B cell (primary cell): ENCODE measurements around the gene PLSCR4. TPM values are rescaled to one million over a fixed set of nuclear protein-coding genes. Genes with fewer than 3 reads are reported as not detected.

Source experiments
- ATAC-seq: fragments of 200-7000 bp; cut with Tn5 transposase; one replicate; pipeline ENCODE4 v1.10.0; 2021; ENCODE audit warnings: low read depth, mild to moderate bottlenecking, moderate number of reproducible peaks, moderate library complexity
- CTCF ChIA-PET: fragments of 350-600 bp; sonication (Branson Sonifier 250); formaldehyde crosslinking; loops from one replicate; lab custom pipeline; 2021; ENCODE audit warnings: antibody characterized with exemption, inconsistent platforms; lab: Charles Lee
- POLR2A ChIA-PET: fragments of 350-600 bp; sonication (Branson Sonifier 250); formaldehyde crosslinking; loops from one replicate; lab custom pipeline; 2021; ENCODE audit warnings: antibody characterized with exemption; lab: Charles Lee
- DNase-seq: peaks from one replicate; pipeline ENCODE4 v3.0.0; 2013
- H2AFZ ChIP-seq: 2 replicates; pipeline ENCODE4 v1.6.1; 2012; ENCODE audit warnings: mild to moderate bottlenecking, low read depth, low read length; ENCODE audit not compliant: insufficient read depth, poor library complexity, severe bottlenecking
- H3K27ac ChIP-seq, 2 donors: 1 replicate in 1 of 2; 2 replicates in 1 of 2; pipeline ENCODE4 v1.5.1; 2012 to 2013; ENCODE audit warnings: low read length in 2 of 2, mild to moderate bottlenecking in 2 of 2, moderate library complexity in 1 of 2
- H3K27me3 ChIP-seq, 4 experiments: fragments of 200-600 bp in 1 of 4; sonication (generic) in 1 of 4; replicated peaks in 1 of 4; 1 replicate in 2 of 4; 2 replicates in 2 of 4; pipeline versions ENCODE4 v1.6.1 to v1.7.0; 2013 to 2016; ENCODE audit warnings: low read length in 3 of 4, mild to moderate bottlenecking in 2 of 4, mixed read lengths in 1 of 4, moderate library complexity in 1 of 4; ENCODE audit not compliant: insufficient read depth in 4 of 4, control insufficient read depth in 3 of 4; ENCODE audit errors: control extremely low read depth in 1 of 4
- H3K36me3 ChIP-seq, 2 experiments: replicated peaks in 1 of 2; 1 replicate in 1 of 2; 2 replicates in 1 of 2; pipeline versions ENCODE4 v1.6.1 to v1.7.1; 2013; ENCODE audit warnings: low read length in 1 of 2; ENCODE audit not compliant: insufficient read depth in 2 of 2, control insufficient read depth in 1 of 2; ENCODE audit errors: control extremely low read depth in 1 of 2, extremely low read depth in 1 of 2
- H3K4me1 ChIP-seq, 2 donors: fragments of 200-600 bp in 1 of 2; sonication (generic) in 1 of 2; 1 replicate in 1 of 2; 2 replicates in 1 of 2; pipeline versions ENCODE4 v1.5.1 to v1.6.1; 2013 to 2017; ENCODE audit warnings: low read length in 2 of 2; ENCODE audit not compliant: control insufficient read depth in 2 of 2, insufficient read depth in 2 of 2
- H3K4me2 ChIP-seq: replicated peaks from 2 replicates; pipeline ENCODE3; 2012; ENCODE audit warnings: mild to moderate bottlenecking, low read depth, low read length; ENCODE audit not compliant: poor library complexity, severe bottlenecking
- H3K4me3 ChIP-seq, 5 experiments: fragments of 200-600 bp in 1 of 5; sonication (generic) in 1 of 5; 1 replicate in 3 of 5; 2 replicates in 2 of 5; pipeline versions ENCODE4 v1.5.1 to v1.7.0; 2011 to 2016; ENCODE audit warnings: low read length in 4 of 5, mild to moderate bottlenecking in 4 of 5, low read depth in 2 of 5, control low read depth in 1 of 5, moderate library complexity in 1 of 5; ENCODE audit not compliant: insufficient read depth in 1 of 5; ENCODE audit errors: control extremely low read depth in 1 of 5, extremely low read depth in 1 of 5
- H3K79me2 ChIP-seq: fragments of 200-600 bp; sonication (generic); one replicate; pipeline ENCODE4 v1.6.0; 2016; ENCODE audit warnings: low read length; ENCODE audit not compliant: control insufficient read depth, insufficient read depth
- H3K9ac ChIP-seq: fragments of 200-600 bp; sonication (generic); 2 replicates; pipeline ENCODE4 v1.6.1; 2017; ENCODE audit warnings: mild to moderate bottlenecking, low read length, moderate library complexity
- H3K9me3 ChIP-seq, 3 donors: one replicate each; pipeline versions ENCODE4 v1.6.1 to v1.7.1; 2013; ENCODE audit warnings: low read length in 2 of 3; ENCODE audit not compliant: control insufficient read depth in 2 of 3, insufficient read depth in 1 of 3; ENCODE audit errors: control extremely low read depth in 1 of 3
- H4K20me1 ChIP-seq: 2 replicates; pipeline ENCODE4 v1.6.0; 2012; ENCODE audit warnings: mild to moderate bottlenecking, low read length; ENCODE audit not compliant: insufficient read depth, control insufficient read depth, poor library complexity, severe bottlenecking
- H3K27ac Mint-ChIP-seq: one replicate; pipeline ENCODE4 v1.8.0; 2021; ENCODE audit warnings: mixed read lengths
- H3K27me3 Mint-ChIP-seq: one replicate; pipeline ENCODE4 v1.8.0; 2021; ENCODE audit warnings: mixed read lengths
- H3K4me1 Mint-ChIP-seq: one replicate; pipeline ENCODE4 v1.8.0; 2021; ENCODE audit warnings: mixed read lengths
- H3K4me3 Mint-ChIP-seq: one replicate; pipeline ENCODE4 v1.8.0; 2021; ENCODE audit warnings: mixed read lengths
- H3K9me3 Mint-ChIP-seq: one replicate; pipeline ENCODE4 v1.8.0; 2022; ENCODE audit warnings: mixed read lengths; ENCODE audit not compliant: insufficient read depth
- CTCF ChIP-seq: fragments of 200-600 bp; IDR thresholded peaks from one replicate; pipeline ENCODE4 v1.8.0; 2022; ENCODE audit warnings: antibody characterized with exemption, mild to moderate bottlenecking
- EZH2 ChIP-seq: IDR thresholded peaks from 2 replicates; pipeline ENCODE4 v1.6.1; 2012; ENCODE audit warnings: borderline replicate concordance, low read depth, mild to moderate bottlenecking, moderate library complexity, low read length; ENCODE audit not compliant: insufficient read depth, poor library complexity, severe bottlenecking
- WGBS: methylation state at CpG from one replicate; pipeline ENCODE4 v1.1.5; 2013; ENCODE audit warnings: missing lambda C conversion rate; ENCODE audit not compliant: insufficient coverage; 5-methylcytosine and 5-hydroxymethylcytosine counted together
- intact Hi-C: fragments of 100-400 bp; cut with micrococcal nuclease; formaldehyde crosslinking; loops from one replicate; pipeline ENCODE4 v1.10.0; 2022
- polyA plus RNA-seq: library from polyadenylated mRNA; depleted of rRNA; stranded (reverse); fragments of >200 nt; gene quantifications from 2 replicates; pipeline ENCODE4 v1.2.3, GENCODE V29; 2012
- total RNA-seq, 2 donors: library from RNA; stranded (reverse); fragments of 120-200 nt in 1 of 2; gene quantifications; 1 replicate in 1 of 2; 2 replicates in 1 of 2; pipeline versions ENCODE4 v1.2.3 to v1.2.4, GENCODE V29; 2013 to 2022

Gene PLSCR4
- total and polyA plus RNA-seq, 2 donors (not counting 1 experiment from before 2014, with no cell fraction given) = not detected

GRCh38 chr3:146181216-146181615, 69.7 kb downstream of the PLSCR4 start:
- TF ChIP-seq EZH2 (no peak), CTCF (no peak)
- no peak overlapping the region for H3K4me3 ChIP-seq
- H3K9ac ChIP-seq = no peak overlapping the region
- DNase-seq (no peak), ATAC-seq (no peak)
- H3K36me3 ChIP-seq = no peaks in the 10 kb centered on the region
- Mint-ChIP-seq H3K4me1 (no peaks in the 10 kb centered on the region), H3K4me3 (no peak overlapping the region), H3K27ac (no peak overlapping the region), H3K9me3 (no peaks in the 10 kb centered on the region), H3K27me3 (peaks cover 4% of the 10 kb centered on the region)
- no peak overlapping the region for H3K27ac ChIP-seq
- H3K4me2 ChIP-seq = no peak overlapping the region
- no peaks in the 10 kb centered on the region for H3K9me3 ChIP-seq
- H2AFZ ChIP-seq = no peak overlapping the region
- intact Hi-C loops = no loop called here
- H3K4me1 ChIP-seq = no peaks in the 10 kb centered on the region
- CTCF ChIA-PET = no interaction called here
- no peaks in the 10 kb centered on the region for H3K27me3 ChIP-seq
- POLR2A ChIA-PET = no interaction called here
- no peaks in the 10 kb centered on the region for H3K79me2 ChIP-seq
- 97% methylated on average over 5 of the region's 5 CpGs for WGBS
- no peaks in the 10 kb centered on the region for H4K20me1 ChIP-seq

GRCh38 chr3:146180376-146180775, 70.5 kb downstream of the PLSCR4 start:
- Histone ChIP-seq H4K20me1 (no peaks in the 10 kb centered on the region), H3K9ac (no peak overlapping the region), H3K4me1 (no peaks in the 10 kb centered on the region), H3K79me2 (no peaks in the 10 kb centered on the region), H3K9me3 (no peaks in the 10 kb centered on the region), H3K27ac (no peak overlapping the region), H3K36me3 (no peaks in the 10 kb centered on the region), H2AFZ (no peak overlapping the region), H3K4me3 (no peak overlapping the region), H3K4me2 (no peak overlapping the region), H3K27me3 (no peaks in the 10 kb centered on the region)
- peaks cover 4% of the 10 kb centered on the region for H3K27me3 Mint-ChIP-seq
- intact Hi-C loops = no loop called here
- no peaks in the 10 kb centered on the region for H3K4me1 Mint-ChIP-seq
- ChIA-PET CTCF (interaction anchor here (1.4 kb wide), 1 partner anchor 9 kb away, joined by 3 read pairs; no protein-coding TSS in a partner anchor), POLR2A (no interaction called here)
- H3K27ac Mint-ChIP-seq = no peak overlapping the region
- no peak overlapping the region for H3K4me3 Mint-ChIP-seq
- no peak for TF ChIP-seq EZH2
- no peak for TF ChIP-seq CTCF
- 86% methylated on average over 6 of the region's 6 CpGs for WGBS
- H3K9me3 Mint-ChIP-seq = no peaks in the 10 kb centered on the region
- ATAC-seq (no peak), DNase-seq (no peak)
